NCI-H1436 (cell line): ENCODE data around the gene SKIC3.

ENCODE experiments used
- DNase-seq: peaks from one replicate; lab custom pipeline; 2025; lab: John Stamatoyannopoulos, UW

Gene SKIC3

DNA sequence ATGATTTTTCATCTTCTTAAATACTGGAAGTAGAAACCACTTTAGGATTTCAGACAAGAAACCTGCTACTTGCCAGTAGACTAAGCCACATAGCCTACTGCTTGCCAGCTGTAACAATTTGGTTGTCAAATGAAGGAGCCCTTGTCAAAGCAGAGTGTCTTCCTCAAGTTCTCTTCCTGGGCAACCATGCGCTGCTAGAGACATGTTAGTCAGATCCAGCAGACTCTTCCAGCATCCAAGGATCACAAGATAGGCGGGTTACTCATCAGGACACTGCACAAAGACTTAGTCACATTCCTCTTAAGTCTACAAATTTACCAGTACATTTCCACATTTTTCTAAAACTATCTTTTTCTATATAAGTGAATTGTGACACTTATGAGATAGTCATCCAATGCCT lies 24.4 kb downstream of the SKIC3 start:
- no peak for DNase-seq

DNA sequence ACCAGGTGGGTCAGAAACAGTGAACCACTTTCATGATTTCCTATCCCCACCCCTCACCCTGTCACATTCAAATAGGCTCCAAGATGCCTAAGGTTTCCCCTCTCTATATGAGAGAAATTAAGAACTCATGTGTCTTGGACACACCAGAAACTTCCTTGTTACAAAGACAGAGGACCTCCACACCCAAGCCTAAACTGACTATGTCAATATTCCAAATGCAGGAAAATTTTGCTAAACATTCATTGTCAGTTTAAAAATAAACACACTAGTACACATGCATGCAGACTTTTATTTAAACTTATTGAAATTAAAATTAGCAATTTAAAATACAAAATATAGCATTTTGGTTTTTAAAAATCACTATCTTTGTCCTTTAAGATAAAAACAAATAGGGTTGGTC lies 26.2 kb downstream of the SKIC3 start:
- DNase-seq: no peak

DNA sequence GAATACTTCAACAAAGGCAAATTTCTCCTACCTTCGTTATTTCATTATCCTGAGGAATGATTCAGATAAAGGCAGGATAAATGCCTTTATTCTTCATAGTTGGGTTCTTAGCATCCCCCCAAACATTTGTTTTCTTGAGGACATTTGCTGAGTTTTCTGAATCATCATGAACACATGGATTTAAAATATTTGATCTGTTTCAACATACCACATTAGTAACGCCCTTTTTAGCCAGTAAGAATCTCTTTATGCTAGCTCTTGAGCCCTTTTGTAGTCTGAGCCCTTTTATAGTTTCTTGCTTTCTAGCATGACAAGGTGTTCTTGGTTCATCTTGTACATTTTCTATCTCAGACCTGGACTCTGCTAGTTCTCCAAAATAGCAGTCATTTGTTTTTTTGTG lies 27.9 kb downstream of the SKIC3 start:
- DNase-seq: no peak

DNA sequence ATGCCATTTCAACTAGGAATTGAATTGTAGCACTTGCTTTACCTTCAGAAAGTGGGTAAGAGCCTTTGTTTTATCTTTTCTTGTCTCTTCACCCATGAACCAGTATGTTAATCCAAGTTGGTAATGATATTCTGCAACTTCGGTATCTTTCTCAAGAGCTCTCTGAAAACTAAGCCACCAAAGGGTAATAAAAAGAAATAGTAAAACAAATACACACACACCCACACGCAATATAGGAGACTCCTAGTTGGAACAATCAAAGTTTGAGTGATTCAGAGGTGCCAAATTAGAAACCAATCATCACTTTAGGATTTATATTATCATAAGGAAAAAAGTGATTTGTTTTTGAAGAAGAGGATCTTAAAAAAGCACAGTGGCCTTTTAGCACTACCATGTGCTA lies 30.4 kb downstream of the SKIC3 start:
- no peak for DNase-seq

DNA sequence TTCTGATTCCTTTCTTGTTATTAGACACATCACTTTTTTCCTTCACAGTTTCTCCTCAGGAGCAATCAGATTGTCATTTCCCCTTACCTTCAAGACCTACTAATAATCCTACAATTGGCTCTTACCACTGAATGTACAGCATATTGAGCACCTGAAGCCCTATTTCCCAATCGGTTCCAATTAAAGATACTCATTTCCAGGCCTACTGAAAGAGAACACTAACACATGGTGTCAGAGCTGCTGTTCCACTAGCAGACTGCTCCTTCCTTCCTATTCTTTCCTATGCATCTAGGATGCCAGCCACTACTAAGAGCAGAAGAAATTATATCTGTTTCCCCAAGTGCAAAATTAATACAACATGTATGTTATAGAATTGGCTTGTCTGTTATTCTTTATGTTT lies 34.6 kb downstream of the SKIC3 start:
- DNase-seq: no peak

DNA sequence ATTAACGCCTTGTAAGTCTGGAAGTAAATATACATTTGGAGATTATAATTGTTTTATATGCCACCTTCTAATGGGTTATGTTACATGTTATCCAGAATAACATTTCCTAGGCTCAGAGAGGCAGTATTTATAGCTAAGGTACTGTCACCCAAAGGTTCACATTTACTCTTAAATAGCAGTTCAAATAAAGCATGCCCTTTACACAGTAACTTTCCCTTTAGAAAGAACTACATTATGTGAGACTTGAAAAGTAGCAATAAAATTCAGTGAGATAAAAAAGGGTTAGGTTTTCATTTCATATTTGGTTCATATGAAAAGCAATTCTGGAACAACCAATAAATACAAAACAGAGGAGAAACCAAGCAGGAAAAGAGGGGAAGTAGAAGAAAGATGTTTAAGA lies 35.1 kb downstream of the SKIC3 start:
- DNase-seq: no peak

DNA sequence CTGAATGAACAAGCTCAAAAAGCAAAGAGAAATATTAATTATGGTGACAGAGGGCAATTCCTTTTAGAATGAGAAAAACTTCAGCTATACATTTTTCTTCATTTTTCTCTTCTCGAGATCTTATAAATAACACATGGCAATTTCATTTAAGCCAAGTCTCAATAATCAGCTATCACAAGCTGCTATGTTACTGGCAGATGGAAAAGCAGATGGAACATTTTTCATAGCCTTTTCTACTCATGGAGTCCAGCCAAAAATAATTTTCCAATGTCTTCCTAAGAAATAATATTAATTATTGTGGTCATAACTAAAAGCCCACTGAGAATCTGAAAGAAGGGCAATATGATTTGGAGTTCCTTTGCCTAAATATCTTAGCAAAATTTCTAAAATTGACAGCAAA lies 35.6 kb downstream of the SKIC3 start:
- DNase-seq: no peak

DNA sequence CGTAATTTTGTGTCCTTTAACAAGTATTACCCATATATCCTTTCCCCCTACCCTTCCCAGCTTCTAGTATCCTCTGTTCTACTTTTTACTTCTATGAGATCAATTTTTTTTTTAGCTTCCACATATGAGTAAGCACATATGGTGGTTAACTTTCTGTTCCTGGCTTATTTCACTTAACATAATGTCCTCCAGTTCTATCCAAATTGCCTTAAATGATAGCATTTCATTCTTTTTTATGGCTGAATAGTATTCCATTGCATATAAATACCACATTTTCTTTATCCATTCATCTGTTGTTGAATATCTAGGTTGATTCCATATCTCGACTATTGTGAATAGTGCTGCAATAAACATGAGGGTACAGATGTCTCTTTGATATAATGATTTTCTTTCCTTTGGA lies 36.4 kb downstream of the SKIC3 start:
- DNase-seq: no peak

DNA sequence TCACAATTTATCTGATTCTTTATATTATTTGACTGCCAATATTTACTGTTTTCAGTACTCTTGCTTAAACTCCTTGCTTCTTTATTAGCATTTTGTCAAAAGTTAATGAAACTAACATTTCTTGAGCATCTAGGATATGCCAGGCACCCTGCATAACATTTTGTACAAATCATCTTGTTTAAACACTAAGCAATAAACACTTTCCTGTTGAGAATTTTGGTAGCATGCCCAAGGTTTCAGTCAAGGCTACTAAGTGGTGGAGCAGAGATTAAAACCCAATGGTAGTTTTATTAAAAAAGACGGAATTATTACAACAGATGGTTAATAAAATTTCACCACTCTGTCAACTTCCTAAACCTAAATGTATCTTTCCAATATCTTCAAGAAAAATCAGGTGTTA lies 43.2 kb downstream of the SKIC3 start:
- no peak for DNase-seq

DNA sequence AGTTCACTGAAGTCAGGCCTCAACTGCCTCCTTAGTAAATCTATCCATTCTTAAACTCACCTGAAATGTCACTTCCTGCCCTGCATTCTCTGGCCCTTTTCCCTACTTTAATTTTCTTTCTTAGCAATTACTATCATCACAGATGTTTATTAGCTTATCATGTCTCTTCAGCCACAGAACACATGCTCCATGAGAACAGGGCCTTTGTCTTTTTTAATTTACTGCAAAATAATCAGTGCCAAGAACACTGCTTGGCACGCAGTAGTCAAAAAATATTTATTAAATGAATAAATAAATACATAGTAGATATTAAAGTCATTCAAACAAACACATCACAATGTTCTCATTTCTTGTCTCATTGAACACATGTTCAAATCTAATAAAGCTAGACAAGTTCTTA lies 46.2 kb downstream of the SKIC3 start:
- DNase-seq: no peak
